ENCODE data around the gene MAP3K3. TPM values are rescaled to one million over a fixed set of nuclear protein-coding genes. Genes with fewer than 3 reads are reported as not detected.
A peak's percentile ranks its signal among the peaks of the same experiment; 100 is the strongest.

The MAP3K3 gene
- total RNA-seq, 1 donor: 51.0 TPM

DNA sequence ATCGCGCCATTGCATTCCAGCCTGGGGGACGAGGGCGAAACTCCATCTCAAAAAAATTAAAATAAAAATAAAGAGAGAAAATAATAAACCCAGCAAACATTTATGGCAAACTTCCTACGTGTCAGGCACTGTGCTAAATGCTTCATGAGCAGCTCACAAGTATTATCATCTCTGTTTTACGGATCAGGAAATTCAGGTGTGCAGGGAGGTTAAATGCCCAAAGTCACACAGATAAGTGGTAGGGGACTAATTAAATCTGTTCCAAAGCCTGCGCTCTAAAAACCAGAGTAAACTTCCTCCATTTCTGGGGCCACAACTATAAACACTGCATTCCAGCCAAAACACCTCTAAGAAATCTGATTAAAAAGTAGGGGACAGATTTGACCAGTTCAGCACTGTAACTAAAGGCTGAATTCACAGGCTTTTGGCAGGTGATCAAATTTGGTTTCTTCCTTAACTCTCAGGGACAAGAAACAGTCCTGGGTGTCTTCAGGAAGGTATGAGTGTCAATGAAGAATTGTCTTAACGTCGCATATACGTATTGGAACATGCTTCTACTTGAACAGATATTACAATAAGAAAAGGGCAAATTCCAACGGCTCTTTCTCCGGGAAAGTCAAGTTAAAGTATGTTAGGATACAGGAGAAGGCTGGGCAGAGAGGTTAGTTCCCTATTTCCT, 118.4 kb downstream of the MAP3K3 start:
- peak overlapping the region; percentile 97 for H3K4me2 ChIP-seq (ENCODE audit: insufficient read depth, low read length)
- DNase-seq (ENCODE audit: insufficient read length, low spot score, missing footprints): peak; percentile 45
- peak overlapping the region; percentile 83 for H3K27ac ChIP-seq (ENCODE audit: low read depth, low read length)

GRCh38 chr17:63741143-63741407, 118.9 kb downstream of the MAP3K3 start:
- Histone ChIP-seq H3K36me3 (ENCODE audit: insufficient read depth, low read length) (peaks cover 7% of the 10 kb centered on the region), H3K9me3 (ENCODE audit: low read depth, low read length) (no peaks in the 10 kb centered on the region), H3K27ac (ENCODE audit: low read depth, low read length) (peak overlapping the region; percentile 83), H4K20me1 (ENCODE audit: insufficient read depth, low read length) (no peaks in the 10 kb centered on the region), H3K4me3 (ENCODE audit: insufficient read depth, low read length) (peak overlapping the region; percentile 98), H3K79me2 (ENCODE audit: insufficient read depth, low read length) (peaks cover 34% of the 10 kb centered on the region), H2AFZ (ENCODE audit: low read length) (peak overlapping the region; percentile 90), H3K27me3 (ENCODE audit: insufficient read depth, low read length) (no peaks in the 10 kb centered on the region), H3K4me1 (ENCODE audit: insufficient read depth, low read length) (peaks cover 15% of the 10 kb centered on the region), H3K4me2 (ENCODE audit: insufficient read depth, low read length) (peak overlapping the region; percentile 97)
- no peak for TF ChIP-seq CTCF (IDR thresholded peaks at IDR 0.05; ENCODE audit: extremely low read depth, low read depth, low read length)
- no peak for DNase-seq (ENCODE audit: insufficient read length, low spot score, missing footprints)

More for the DNA sequence above, 118.4 kb downstream of the MAP3K3 start:
- Histone ChIP-seq H2AFZ (ENCODE audit: low read length) (peak overlapping the region; percentile 90), H3K4me1 (ENCODE audit: insufficient read depth, low read length) (peaks cover 15% of the 10 kb centered on the region), H3K4me3 (ENCODE audit: insufficient read depth, low read length) (peak overlapping the region; percentile 98), H3K79me2 (ENCODE audit: insufficient read depth, low read length) (peaks cover 37% of the 10 kb centered on the region), H3K27me3 (ENCODE audit: insufficient read depth, low read length) (no peaks in the 10 kb centered on the region), H4K20me1 (ENCODE audit: insufficient read depth, low read length) (no peaks in the 10 kb centered on the region), H3K36me3 (ENCODE audit: insufficient read depth, low read length) (peaks cover 3% of the 10 kb centered on the region), H3K9me3 (ENCODE audit: low read depth, low read length) (no peaks in the 10 kb centered on the region)
- TF ChIP-seq CTCF (IDR thresholded peaks at IDR 0.05; ENCODE audit: extremely low read depth, low read depth, low read length): no peak

GRCh38 chr17:63741408-63742173, 119.4 kb downstream of the MAP3K3 start, which contains the start of gene STRADA:
Gene STRADA, minus strand, starts transcription at chr17:63741799. Its CDS starts 13,430 bp downstream, at chr17:63728369.
- TF ChIP-seq CTCF (IDR thresholded peaks at IDR 0.05; ENCODE audit: extremely low read depth, low read depth, low read length): no peak
- H3K4me1 ChIP-seq (ENCODE audit: insufficient read depth, low read length): peaks cover 15% of the 10 kb centered on the region
- peak; percentile 98 for DNase-seq (ENCODE audit: insufficient read length, low spot score, missing footprints)

More at GRCh38 chr17:63741408-63742173, 119.4 kb downstream of the MAP3K3 start, which contains the start of gene STRADA:
- Histone ChIP-seq H2AFZ (ENCODE audit: low read length) (peak within 1 kb of the TSS; percentile 91), H3K4me3 (ENCODE audit: insufficient read depth, low read length) (peak within 1 kb of the TSS; percentile 98), H3K4me2 (ENCODE audit: insufficient read depth, low read length) (peak within 1 kb of the TSS; percentile 97), H3K9me3 (ENCODE audit: low read depth, low read length) (no peaks in the 10 kb centered on the region), H3K36me3 (ENCODE audit: insufficient read depth, low read length) (peaks cover 12% of the 10 kb centered on the region), H3K27ac (ENCODE audit: low read depth, low read length) (peak within 1 kb of the TSS; percentile 83), H3K79me2 (ENCODE audit: insufficient read depth, low read length) (peaks cover 34% of the 10 kb centered on the region), H3K27me3 (ENCODE audit: insufficient read depth, low read length) (no peaks in the 10 kb centered on the region), H4K20me1 (ENCODE audit: insufficient read depth, low read length) (no peaks in the 10 kb centered on the region)

Small RNA genes lying within 50 kb of the gene (small RNA-seq; reads per million reads assigned to genes)
- not detected for gene RNU6-288P

Other genes starting within 250 kb of the MAP3K3 start
- 32.2 and 33.6 TPM in 2 replicates for gene CYB561, start 176.1 kb upstream of the MAP3K3 start, total RNA-seq
- 10.1 and 17.7 TPM in 2 replicates for gene ACE, start 145.4 kb upstream of the MAP3K3 start, total RNA-seq
- not detected in 2 replicates for gene KCNH6, start 99.1 kb upstream of the MAP3K3 start, total RNA-seq
- gene DCAF7, start 71.9 kb upstream of the MAP3K3 start, total RNA-seq: 23.3 and 24.6 TPM in 2 replicates
- 19.7 and 21.0 TPM in 2 replicates for gene TACO1, start 21.5 kb upstream of the MAP3K3 start, total RNA-seq
- gene LIMD2, start 77.7 kb downstream of the MAP3K3 start, total RNA-seq: 4.3 and 5.9 TPM in 2 replicates
- 29.7 and 35.4 TPM in 2 replicates for gene STRADA, start 119.4 kb downstream of the MAP3K3 start, total RNA-seq
- 69.0 and 77.1 TPM in 2 replicates for gene CCDC47, start 151.2 kb downstream of the MAP3K3 start, total RNA-seq
- 69.0 and 77.4 TPM in 2 replicates for gene DDX42, start 151.8 kb downstream of the MAP3K3 start, total RNA-seq
- gene PSMC5, start 205.0 kb downstream of the MAP3K3 start, total RNA-seq: 34.0 and 36.5 TPM in 2 replicates
- 43.0 and 45.2 TPM in 2 replicates for gene FTSJ3, start 205.2 kb downstream of the MAP3K3 start, total RNA-seq
- 53.9 and 54.8 TPM in 2 replicates for gene SMARCD2, start 220.3 kb downstream of the MAP3K3 start, total RNA-seq